ENCODE measurements around the gene KRTAP12-4. TPM values are rescaled to one million over a fixed set of nuclear protein-coding genes. Genes with fewer than 3 reads are reported as not detected.
"Not testable (repeated sequence)": the region's sequence is repeated elsewhere in the genome, so short reads cannot be mapped to it uniquely, and the experiment has no call there.

The KRTAP12-4 gene
- total RNA-seq, 4 donors from 2014 or later: not detected

- Histone ChIP-seq H3K36me3 (no peaks in the 10 kb centered on the region), H3K27me3 (peaks cover 25% of the 10 kb centered on the region), H3K9me3 (no peaks in the 10 kb centered on the region), H3K4me3 (no peak overlapping the region), H3K27ac (no peak overlapping the region), H3K4me1 (no peaks in the 10 kb centered on the region)
- WGBS: 91% methylated on average over 5 of the region's 5 CpGs
- peak in 1 of 2 donors; percentile 25 for DNase-seq (ENCODE audit: low spot score in 2 of 2)
- TF ChIP-seq CTCF (IDR thresholded peaks at IDR 0.05): no peak
- no peak for TF ChIP-seq POLR2A (IDR thresholded peaks at IDR 0.05)
- TF ChIP-seq EP300 (IDR thresholded peaks at IDR 0.05): no peak
- no peak for TF ChIP-seq POLR2AphosphoS5 (IDR thresholded peaks at IDR 0.05)
Measured at GRCh38 chr21:44640761-44641160, 13.7 kb downstream of the KRTAP12-4 start.

- TF ChIP-seq POLR2A (IDR thresholded peaks at IDR 0.05): no peak
- TF ChIP-seq CTCF (IDR thresholded peaks at IDR 0.05): no peak
- no peak for TF ChIP-seq EP300 (IDR thresholded peaks at IDR 0.05)
- TF ChIP-seq POLR2AphosphoS5 (IDR thresholded peaks at IDR 0.05): no peak
- no peak for DNase-seq (ENCODE audit: low spot score in 2 of 2)
- Histone ChIP-seq H3K4me3 (no peak overlapping the region), H3K27me3 (peaks cover 25% of the 10 kb centered on the region), H3K4me1 (no peaks in the 10 kb centered on the region), H3K27ac (no peak overlapping the region), H3K36me3 (no peaks in the 10 kb centered on the region), H3K9me3 (no peaks in the 10 kb centered on the region)
- WGBS: 87% methylated on average over 4 of the region's 12 CpGs
Measured at GRCh38 chr21:44639331-44639655, 15.2 kb downstream of the KRTAP12-4 start.

GRCh38 chr21:44638506-44639330, 15.7 kb downstream of the KRTAP12-4 start:
- WGBS: 95% methylated on average over 10 of the region's 21 CpGs
- H3K36me3 ChIP-seq; H3K27ac ChIP-seq; H3K4me1 ChIP-seq; DNase-seq (ENCODE audit: low spot score in 2 of 2); H3K9me3 ChIP-seq; H3K4me3 ChIP-seq: not testable (repeated sequence)
- H3K27me3 ChIP-seq: peaks cover 25% of the 10 kb centered on the region

GRCh38 chr21:44637851-44638348, 16.6 kb downstream of the KRTAP12-4 start:
- not testable (repeated sequence) for H3K27ac ChIP-seq; H3K4me1 ChIP-seq; H3K4me3 ChIP-seq; DNase-seq (ENCODE audit: low spot score in 2 of 2); H3K36me3 ChIP-seq; H3K9me3 ChIP-seq
- peaks cover 25% of the 10 kb centered on the region for H3K27me3 ChIP-seq
- whole genome bisulfite sequencing: 87% methylated on average over 10 of the region's 12 CpGs

GRCh38 chr21:44637018-44637850, 17.2 kb downstream of the KRTAP12-4 start, which contains the start of gene KRTAP10-10:
Gene KRTAP10-10 (plus strand): TSS chr21:44637356. CDS start chr21:44637418, 62 bp downstream.
- Histone ChIP-seq H3K9me3 (no peaks in the 10 kb centered on the region), H3K4me3 (no peak within 1 kb of the TSS), H3K27ac (no peak within 1 kb of the TSS), H3K4me1 (no peaks in the 10 kb centered on the region), H3K27me3 (peaks cover 21% of the 10 kb centered on the region), H3K36me3 (no peaks in the 10 kb centered on the region)
- 47% methylated on average over 19 of the region's 21 CpGs for WGBS
- no peak for TF ChIP-seq CTCF (IDR thresholded peaks at IDR 0.05)
- TF ChIP-seq POLR2AphosphoS5 (IDR thresholded peaks at IDR 0.05): no peak
- DNase-seq (ENCODE audit: low spot score in 2 of 2): no peak

Measured in suprapubic skin (tissue), 4 donors.